Measurements from ENCODE around the gene MAP3K4.

Gene MAP3K4

GRCh38 chr6:161080263-161080970, 88.8 kb downstream of the MAP3K4 start:
- DNase-seq (no peak), ATAC-seq (no peak)

GRCh38 chr6:161082215-161082614, 90.6 kb downstream of the MAP3K4 start:
- DNase-seq, result no peak
- no peak for ATAC-seq

GRCh38 chr6:161085246-161085645, 93.7 kb downstream of the MAP3K4 start:
- DNase-seq (no peak), ATAC-seq (peak; percentile 55)

DNA sequence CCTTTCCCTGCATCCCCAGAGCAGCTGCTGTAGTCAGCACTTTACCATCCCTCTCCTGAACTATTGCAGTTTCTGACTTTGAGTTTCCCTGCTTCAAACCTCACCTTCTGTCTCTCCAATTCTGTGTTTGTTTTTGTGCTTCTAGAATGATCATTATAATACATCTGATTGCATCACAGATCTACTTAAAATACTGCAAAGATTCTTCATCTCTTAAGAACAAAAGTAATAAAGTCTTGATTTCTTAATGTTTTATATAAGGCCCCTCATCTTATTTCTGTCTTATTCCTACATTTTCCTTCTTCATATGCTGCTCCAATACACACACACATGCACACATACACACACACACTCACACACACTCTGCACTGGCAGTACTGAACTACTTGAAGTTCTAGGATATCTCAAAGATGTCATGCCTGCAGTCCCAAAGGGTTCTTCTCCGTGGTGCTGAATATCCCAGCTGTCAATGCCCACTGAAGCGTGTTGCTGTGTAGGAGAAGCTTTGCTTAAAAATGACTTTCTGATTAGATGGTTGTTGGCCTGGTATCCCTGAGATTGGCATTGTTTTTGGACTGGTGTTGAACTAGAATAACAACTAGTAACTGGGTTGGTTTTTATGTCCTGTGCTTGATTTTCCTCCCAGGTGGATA, 97.2 kb downstream of the MAP3K4 start:
- DNase-seq (no peak), ATAC-seq (no peak)

DNA sequence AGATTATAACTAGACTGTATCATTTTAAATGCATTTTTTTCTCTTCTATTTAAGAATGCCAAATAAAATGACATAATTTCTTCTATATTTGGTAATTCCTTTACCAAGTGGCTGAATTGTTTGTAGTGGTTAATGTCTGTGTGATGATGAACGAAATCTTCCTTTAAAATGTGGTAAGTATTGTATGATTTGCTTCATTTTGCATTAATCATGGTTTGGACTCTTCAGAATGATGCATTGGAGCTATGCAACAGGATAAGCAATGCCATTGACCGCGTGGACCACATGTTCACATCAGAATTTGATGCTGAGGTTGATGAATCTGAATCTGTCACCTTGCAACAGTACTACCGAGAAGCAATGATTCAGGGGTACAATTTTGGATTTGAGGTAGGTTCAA, 99.6 kb downstream of the MAP3K4 start:
- DNase-seq (no peak), ATAC-seq (no peak)

DNA sequence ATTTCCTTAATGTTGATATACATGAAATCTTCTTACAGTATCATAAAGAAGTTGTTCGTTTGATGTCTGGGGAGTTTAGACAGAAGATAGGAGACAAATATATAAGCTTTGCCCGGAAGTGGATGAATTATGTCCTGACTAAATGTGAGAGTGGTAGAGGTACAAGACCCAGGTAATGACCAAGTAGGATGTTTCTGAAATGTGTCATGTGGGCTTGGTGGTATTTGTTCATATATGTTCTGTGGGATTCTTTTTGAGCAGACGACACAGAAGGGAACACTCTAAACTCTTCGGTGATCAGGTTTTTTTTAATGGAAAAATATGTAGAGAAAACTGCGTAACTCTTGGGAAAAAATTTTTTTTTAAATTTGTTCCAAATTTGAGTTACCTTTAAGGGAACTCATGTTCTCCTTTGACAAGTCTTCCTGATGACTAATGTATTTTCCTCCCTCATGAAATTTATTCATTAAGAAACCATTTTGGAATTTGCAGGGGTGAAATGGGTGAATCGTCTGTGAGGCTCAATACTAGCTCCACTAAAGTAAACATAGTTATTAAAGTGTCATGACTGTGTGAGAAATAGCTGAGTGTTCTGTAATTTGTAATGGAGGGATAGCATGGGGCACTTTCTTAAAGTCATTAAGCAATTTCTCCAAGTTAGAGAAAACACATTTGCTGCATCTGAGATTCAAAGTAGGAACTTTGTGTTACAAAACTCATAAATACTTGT, 100.6 kb downstream of the MAP3K4 start:
- DNase-seq (no peak), ATAC-seq (no peak)

- DNase-seq, result no peak
- no peak for ATAC-seq
Observed at GRCh38 chr6:161094955-161095354, 103.4 kb downstream of the MAP3K4 start.

GRCh38 chr6:161095916-161096315, 104.3 kb downstream of the MAP3K4 start:
- no peak for ATAC-seq
- no peak for DNase-seq

DNA sequence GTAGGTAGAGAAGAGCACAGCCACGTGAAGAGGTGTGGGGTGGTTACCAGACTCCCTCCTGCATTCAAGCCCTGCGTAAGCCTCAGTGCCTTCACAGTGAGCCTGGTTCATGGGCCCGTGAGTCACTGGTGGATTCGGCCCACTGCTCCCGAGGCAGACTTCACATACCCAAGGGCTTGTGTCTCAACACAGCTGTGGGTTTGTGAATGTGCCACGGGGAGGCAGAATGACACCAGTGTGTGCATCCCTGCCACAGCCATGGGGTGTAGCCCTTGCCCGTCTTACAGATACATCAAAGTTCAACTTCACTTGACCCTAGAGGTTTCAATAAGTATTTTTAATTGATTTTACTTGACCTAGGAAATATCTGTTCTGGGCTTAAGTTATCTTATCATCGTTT, 108.5 kb downstream of the MAP3K4 start:
- DNase-seq (no peak), ATAC-seq (no peak)

DNA sequence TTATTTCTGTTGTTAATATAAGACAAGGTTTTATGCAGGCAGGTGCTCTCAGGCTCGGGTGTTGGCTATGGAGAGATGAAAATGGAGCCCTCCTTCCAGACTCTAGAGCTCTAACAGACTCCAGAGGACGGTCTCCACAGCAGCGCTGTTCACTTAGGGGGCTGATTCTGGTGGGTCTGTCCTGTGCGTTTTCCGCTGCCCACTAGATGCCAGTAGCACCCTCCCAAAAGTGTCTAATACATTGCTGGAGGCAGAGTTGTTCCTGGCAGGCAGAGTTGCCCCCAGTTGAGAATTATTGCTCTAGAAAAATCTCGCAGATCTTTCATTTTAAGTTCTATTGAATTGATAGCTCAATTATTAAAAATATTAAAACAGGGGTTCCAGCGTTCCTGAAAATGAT, 109.9 kb downstream of the MAP3K4 start:
- no peak for ATAC-seq
- DNase-seq, result no peak

- DNase-seq, result no peak
- no peak for ATAC-seq
Observed at GRCh38 chr6:161103475-161103874, 111.9 kb downstream of the MAP3K4 start.

DNA sequence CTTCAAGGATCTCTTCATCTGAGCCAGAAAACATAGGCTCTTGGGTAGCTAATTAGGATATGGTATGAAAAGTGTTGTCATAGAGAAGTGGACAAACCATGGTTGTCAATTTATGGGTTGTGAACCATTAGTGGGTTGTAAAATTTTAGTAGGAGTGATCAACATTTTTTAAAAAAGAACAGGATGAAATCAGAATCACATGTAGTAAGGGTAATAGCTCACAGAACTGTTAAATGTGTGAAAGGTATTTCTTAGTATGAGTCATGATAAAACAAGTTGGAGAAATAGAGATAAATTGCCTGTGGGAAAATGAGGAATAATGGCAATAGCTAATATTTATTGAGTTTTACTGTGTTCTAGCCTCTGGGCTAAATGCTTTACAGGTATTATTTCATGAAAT, 113.4 kb downstream of the MAP3K4 start:
- ATAC-seq (no peak), DNase-seq (no peak)

- no peak for DNase-seq
- no peak for ATAC-seq
Observed at GRCh38 chr6:161105408-161105807, 113.8 kb downstream of the MAP3K4 start.

GRCh38 chr6:161107779-161108730, 116.5 kb downstream of the MAP3K4 start:
- DNase-seq, result no peak
- no peak for ATAC-seq

- no peak for DNase-seq
- no peak for ATAC-seq
Observed at GRCh38 chr6:161108916-161109315, 117.3 kb downstream of the MAP3K4 start.

- DNase-seq (no peak), ATAC-seq (no peak)
Observed at GRCh38 chr6:161109366-161109765, 117.8 kb downstream of the MAP3K4 start.

DNA sequence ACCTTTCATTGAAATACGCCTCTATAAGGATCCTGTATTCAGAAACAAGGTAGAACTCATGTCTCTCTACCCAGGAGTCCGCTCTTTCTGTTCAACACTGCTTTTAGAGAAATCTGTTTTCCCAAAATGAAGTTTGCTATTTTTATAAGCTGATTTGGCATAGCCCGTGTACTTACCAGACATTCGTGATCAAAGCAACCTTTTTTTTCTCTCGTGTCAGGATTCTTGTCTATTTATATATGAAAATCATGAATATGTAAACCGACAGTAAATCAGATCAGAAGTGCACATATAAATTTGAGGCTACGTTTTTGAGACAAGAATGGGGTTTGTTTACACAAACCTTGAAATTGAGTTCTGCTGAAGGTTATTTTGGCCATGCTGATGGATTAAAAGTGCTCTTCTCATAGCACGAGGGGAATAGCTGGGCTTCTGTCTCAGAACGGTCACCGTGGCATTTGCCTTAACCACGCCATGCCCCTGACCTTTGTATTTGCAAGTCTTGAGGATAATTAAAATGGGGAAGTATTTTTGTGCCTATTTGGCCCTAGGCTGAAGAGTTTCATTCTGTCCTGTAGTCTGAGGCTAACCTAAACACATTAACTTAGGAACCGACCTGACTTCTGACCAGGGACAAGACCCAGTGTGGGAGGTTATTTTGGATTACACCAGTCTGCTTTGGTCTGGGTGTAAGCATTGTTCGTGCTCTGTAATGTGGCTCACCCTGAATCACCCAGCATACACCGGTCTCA, 118.6 kb downstream of the MAP3K4 start:
- DNase-seq (no peak), ATAC-seq (no peak)

DNA sequence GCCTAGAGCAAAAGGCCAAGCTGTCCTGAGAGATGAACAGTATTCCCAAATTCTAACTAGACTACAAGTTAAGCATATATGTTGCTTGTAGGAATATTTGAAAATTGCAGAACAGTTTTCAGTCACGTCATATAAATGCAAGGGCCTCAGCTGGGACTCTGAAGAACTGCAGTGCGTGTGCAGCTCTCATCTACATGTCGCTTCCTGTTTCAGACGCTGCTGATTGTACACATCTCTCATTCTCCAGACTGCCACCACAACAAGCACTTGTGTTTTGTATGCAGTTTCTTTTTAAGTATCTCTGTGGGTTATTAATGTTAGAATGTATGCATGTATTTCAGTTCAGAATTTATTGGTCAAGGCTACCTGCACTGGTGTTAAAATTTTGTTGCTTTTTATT, 119.7 kb downstream of the MAP3K4 start:
- DNase-seq (no peak), ATAC-seq (no peak)

GRCh38 chr6:161115468-161115867, 123.9 kb downstream of the MAP3K4 start:
- ATAC-seq, result no peak
- DNase-seq, result no peak

DNA sequence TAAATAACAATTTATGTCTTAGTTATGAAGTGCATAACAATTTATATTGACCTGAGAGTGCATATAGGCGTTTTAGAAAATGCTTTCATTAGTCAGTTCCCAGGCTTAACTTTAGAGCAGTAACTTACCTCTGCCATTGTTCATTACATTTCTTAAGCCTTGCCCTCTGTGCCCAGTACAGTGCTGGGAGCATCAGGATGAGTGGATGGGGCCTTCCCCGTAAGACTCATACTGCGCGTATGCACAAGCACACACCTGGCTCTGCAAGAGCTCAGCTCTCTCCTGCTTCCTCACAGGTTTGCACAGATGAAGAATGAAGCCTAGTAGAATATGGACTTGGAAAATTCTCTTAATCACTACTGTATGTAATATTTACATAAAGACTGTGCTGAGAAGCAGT, 125.0 kb downstream of the MAP3K4 start:
- ATAC-seq (no peak), DNase-seq (no peak)

GRCh38 chr6:161117308-161117707, 125.7 kb downstream of the MAP3K4 start:
- DNase-seq, result no peak
- no peak for ATAC-seq

DNA sequence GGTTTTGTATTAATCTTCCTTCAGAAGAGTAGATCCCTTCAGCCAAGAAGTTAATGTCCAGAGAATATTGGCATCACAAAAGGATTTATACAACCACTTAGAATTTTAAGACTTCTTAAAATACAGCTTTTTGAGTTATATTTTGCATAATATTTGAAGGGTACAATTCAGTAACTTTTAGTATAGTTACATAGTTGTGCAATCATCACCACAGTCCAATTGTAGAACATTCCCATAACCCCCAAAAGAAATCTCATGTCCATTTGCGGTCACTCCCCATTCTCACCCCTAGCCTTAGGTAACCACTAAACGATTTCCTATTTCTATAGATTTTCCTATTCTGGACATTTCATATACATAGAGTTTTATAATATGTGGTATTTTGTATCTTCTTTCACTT, 126.4 kb downstream of the MAP3K4 start:
- ATAC-seq (no peak), DNase-seq (no peak)

Measured in stimulated activated naive CD8-positive, alpha-beta T cell treated with anti-CD3 and anti-CD28 coated beads, Interleukin-15, Interleukin-2, amounts not matched to agents 100 U/mL and 50 U/mL, for 24 hours (primary cell).